Breast epithelium (tissue), 3 donors: ENCODE results near the gene PAX1.

Experiments
- CTCF ChIP-seq, 3 donors: fragments of 450-650 bp; IDR thresholded peaks; one replicate each; pipeline ENCODE4 v1.5.1; 2016 to 2017; ENCODE audit warnings: antibody characterized with exemption in 3 of 3, mild to moderate bottlenecking in 3 of 3, moderate library complexity in 3 of 3
- POLR2A ChIP-seq: fragments of 450-650 bp; IDR thresholded peaks from one replicate; pipeline ENCODE4 v1.6.1; 2016; ENCODE audit warnings: antibody characterized with exemption, mild to moderate bottlenecking, moderate library complexity
- POLR2AphosphoS5 ChIP-seq, 3 donors: sonication (generic); formaldehyde crosslinking; IDR thresholded peaks; one replicate each; pipeline ENCODE4 v1.6.1; 2017; ENCODE audit warnings: antibody characterized with exemption in 3 of 3

GRCh38 chr20:21681234-21681921 lies 24.1 kb upstream of the PAX1 start:
- TF ChIP-seq CTCF (IDR thresholded peaks at IDR 0.05) (no peak), POLR2AphosphoS5 (IDR thresholded peaks at IDR 0.05) (no peak), POLR2A (no peak)
